Fibroblast of mammary gland (primary cell): Measurements from ENCODE around the gene LARGE1.

Source experiments
- DNase-seq: peaks from one replicate; pipeline ENCODE4 v3.0.0-alpha.2; 2010; ENCODE audit warnings: low read depth
- H3K4me3 ChIP-seq: 2 replicates; pipeline ENCODE4 v1.5.1; 2011; ENCODE audit warnings: low read depth, mild to moderate bottlenecking, low read length, moderate library complexity; ENCODE audit not compliant: control insufficient read depth
- TF ChIP-seq, protein P1 (sequence below): conservative IDR thresholded peaks from 2 replicates; pipeline ENCODE4 v1.5.1; 2011; ENCODE audit warnings: low read depth, low read length, inconsistent platforms; ENCODE audit not compliant: control insufficient read depth, insufficient read depth

Gene LARGE1

DNA sequence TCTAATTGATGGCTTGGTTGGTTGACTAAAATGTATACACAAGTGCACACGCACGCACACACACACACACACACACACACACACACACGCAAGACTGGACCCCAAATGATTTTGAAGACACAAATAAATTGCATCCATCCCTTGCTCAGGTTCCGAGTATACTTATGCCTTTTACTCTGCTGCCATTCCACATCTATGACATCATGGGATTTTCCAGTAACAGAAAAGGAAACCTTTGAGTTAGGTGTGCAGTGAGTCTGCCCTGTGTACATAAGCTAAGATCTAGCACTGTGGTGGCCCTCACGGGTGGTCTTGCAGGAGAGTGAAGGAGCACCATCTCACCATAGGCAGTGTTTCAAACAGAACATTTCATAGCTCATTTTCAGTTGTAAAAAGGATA lies 20.5 kb upstream of the LARGE1 start:
- no peak overlapping the region for H3K4me3 ChIP-seq
- no peak for DNase-seq
- TF ChIP-seq, protein P1, sequence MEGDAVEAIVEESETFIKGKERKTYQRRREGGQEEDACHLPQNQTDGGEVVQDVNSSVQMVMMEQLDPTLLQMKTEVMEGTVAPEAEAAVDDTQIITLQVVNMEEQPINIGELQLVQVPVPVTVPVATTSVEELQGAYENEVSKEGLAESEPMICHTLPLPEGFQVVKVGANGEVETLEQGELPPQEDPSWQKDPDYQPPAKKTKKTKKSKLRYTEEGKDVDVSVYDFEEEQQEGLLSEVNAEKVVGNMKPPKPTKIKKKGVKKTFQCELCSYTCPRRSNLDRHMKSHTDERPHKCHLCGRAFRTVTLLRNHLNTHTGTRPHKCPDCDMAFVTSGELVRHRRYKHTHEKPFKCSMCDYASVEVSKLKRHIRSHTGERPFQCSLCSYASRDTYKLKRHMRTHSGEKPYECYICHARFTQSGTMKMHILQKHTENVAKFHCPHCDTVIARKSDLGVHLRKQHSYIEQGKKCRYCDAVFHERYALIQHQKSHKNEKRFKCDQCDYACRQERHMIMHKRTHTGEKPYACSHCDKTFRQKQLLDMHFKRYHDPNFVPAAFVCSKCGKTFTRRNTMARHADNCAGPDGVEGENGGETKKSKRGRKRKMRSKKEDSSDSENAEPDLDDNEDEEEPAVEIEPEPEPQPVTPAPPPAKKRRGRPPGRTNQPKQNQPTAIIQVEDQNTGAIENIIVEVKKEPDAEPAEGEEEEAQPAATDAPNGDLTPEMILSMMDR, result no peak

DNA sequence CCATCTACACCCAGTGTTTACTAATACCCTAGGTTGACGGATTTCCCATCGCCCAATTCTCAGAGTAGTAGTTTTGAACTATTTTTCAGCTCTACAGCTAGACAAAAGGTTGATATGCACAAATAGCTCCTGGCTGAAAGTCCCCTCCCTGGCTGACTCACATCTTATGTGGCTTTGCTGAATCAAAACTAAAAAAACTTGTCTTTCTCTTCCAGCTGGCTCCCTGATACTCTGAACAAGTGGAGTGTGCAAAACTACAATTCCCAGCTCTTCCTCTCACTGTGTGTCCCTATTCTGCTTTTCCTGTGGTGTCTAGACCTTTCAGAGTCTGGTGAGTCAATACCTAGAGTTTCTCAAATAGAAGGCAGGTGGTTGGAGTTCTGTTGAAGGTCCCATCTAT lies 12.7 kb upstream of the LARGE1 start:
- H3K4me3 ChIP-seq, result no peak overlapping the region
- TF ChIP-seq, protein P1, result no peak
- DNase-seq, result no peak

DNA sequence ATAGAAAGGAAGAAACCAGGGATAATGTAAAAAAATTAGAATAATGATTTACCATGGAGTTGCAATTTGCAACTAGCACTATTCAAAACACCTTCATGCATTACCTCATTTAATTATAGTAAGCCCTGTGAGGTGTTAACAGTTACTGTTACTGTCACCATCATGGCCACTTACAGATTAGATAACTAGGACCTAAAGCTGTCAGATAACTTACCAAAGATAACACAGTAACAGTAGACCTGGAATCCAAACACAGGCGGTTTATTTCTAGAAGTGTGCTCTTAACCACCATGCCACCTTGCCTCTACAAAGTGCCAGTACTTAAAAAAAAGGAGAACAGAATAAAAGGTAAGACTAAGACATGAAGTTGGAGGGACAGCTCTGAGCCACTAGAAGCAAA lies 11.1 kb upstream of the LARGE1 start:
- no peak for DNase-seq
- H3K4me3 ChIP-seq, result no peak overlapping the region
- TF ChIP-seq, protein P1, result no peak

DNA sequence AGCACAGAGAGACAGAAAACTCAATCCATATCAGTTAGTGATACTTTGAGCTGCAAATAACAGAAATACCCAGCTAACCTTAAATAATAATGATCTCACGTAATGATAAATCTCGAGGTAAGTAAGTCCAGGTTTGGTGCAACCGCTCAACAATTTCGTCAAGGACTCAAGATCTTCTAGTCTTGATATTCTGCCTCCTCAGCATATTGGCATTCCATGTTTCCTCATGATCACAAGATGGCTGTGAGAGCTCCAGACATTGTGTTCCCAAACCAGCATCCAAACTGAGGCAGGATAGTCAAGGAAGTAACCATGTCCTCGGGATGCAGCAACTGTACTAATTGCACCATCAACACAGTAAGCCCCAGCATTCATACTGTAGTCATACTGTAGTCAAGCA lies 7.5 kb upstream of the LARGE1 start:
- DNase-seq, result no peak
- TF ChIP-seq, protein P1, result no peak
- H3K4me3 ChIP-seq, result no peak overlapping the region

DNA sequence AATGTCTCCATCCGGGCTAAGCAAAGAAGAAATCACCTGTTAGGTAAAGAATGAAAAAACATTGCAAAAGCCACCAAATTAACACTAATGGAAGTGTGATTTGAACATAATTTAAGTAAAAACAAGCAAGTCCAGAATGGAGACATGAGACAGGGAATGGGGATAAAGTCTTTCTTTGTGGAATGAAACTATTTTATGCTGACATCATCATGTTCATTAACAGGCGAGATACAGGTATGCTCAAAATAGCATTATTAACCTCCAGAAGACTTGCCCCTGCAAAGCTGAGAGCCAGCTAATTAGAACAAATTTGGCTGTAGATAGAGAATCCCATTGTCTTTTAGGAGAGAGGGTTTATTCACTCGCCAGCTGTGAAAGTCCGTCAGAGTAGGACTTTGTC lies 4.9 kb upstream of the LARGE1 start:
- no peak overlapping the region for H3K4me3 ChIP-seq
- TF ChIP-seq, protein P1, result no peak
- DNase-seq, result no peak

DNA sequence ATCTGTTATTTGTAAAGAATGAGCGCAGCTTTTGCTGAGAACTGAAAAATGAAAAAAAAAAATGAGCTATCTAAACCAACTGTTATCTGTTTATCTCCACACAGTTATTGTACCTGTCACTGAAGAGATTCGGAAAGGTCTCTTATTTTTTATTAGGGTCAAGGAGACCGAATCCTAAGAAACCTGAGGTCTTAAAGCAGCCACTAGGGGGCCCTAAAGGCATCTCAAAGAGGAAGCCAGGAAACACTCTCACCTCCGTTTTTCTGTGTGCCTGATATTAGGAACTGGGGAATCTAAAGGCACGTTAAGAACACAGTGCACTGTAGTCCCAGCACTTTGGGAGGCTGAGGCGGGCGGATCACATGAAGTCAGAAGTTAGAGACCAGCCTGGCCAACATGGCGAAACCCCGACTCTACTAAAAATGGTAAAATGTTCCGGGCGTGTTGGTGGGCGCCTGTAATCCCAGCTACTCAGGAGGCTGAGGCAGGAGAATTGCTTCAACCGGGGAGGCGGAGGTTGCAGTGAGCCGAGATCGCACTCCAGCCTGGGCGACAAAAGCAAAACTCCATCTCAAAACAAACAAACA lies 3.5 kb upstream of the LARGE1 start:
- peak; percentile 75 for DNase-seq
- TF ChIP-seq, protein P1, result peak; percentile 73
- H3K4me3 ChIP-seq, result no peak overlapping the region

DNA sequence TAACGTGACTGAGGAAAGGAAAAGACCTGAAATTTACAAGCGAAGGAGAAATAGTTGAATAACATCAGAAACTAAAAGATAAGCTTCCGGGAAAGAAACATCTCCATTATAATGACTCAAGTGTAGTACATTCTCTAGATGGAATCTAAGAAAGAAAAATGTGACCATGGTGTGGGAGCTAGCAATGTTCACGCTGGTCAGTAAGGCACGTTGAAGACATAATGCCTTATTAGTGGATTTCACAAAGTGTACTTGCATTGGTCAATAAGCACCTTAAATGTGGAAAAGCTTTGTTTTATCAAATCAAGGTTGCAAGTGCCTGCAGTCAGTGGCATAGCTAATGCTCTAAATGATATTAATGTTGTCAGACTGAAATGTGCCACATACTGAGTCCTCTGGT lies 2.8 kb upstream of the LARGE1 start:
- TF ChIP-seq, protein P1, result no peak
- H3K4me3 ChIP-seq, result peak overlapping the region; percentile 59
- DNase-seq, result no peak
